LNCaP clone FGC (cell line): Measurements from ENCODE around the gene RXRA.

Experiments
- DNase-seq: peaks from one replicate; pipeline ENCODE4 v3.0.0-alpha.2; 2011; ENCODE audit warnings: low read depth
- H3K4me3 ChIP-seq: 2 replicates; pipeline ENCODE4 v1.5.1; 2011; ENCODE audit warnings: mild to moderate bottlenecking, low read depth, low read length, control low read depth
- TF ChIP-seq, protein P1 (sequence below): IDR thresholded peaks from 2 replicates; pipeline ENCODE4 v1.5.1; 2012; ENCODE audit warnings: mild to moderate bottlenecking; ENCODE audit not compliant: control insufficient read depth, insufficient read depth; ENCODE audit errors: extremely low read depth

The RXRA gene

DNA sequence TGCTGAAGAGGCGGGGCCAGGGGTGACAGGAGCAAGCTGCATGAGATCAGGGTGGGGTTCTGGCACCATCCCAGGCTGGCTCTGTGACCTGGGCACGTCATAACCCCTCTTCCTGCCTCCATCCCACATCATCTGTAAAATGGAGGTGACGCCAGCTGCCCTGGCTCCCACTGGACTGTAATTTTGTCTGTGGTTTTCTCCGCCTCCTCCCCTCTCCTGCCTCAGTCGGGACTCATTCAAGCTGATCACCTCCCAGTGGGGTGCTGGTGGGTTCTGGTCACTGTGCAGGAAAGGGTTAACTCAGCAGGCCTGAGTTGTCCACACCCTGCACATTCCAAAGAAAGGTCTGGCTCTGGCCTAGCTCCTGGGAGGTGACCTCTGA, 128.2 kb downstream of the RXRA start:
- no peak overlapping the region for H3K4me3 ChIP-seq
- DNase-seq: no peak
- TF ChIP-seq, protein P1, sequence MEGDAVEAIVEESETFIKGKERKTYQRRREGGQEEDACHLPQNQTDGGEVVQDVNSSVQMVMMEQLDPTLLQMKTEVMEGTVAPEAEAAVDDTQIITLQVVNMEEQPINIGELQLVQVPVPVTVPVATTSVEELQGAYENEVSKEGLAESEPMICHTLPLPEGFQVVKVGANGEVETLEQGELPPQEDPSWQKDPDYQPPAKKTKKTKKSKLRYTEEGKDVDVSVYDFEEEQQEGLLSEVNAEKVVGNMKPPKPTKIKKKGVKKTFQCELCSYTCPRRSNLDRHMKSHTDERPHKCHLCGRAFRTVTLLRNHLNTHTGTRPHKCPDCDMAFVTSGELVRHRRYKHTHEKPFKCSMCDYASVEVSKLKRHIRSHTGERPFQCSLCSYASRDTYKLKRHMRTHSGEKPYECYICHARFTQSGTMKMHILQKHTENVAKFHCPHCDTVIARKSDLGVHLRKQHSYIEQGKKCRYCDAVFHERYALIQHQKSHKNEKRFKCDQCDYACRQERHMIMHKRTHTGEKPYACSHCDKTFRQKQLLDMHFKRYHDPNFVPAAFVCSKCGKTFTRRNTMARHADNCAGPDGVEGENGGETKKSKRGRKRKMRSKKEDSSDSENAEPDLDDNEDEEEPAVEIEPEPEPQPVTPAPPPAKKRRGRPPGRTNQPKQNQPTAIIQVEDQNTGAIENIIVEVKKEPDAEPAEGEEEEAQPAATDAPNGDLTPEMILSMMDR: no peak

DNA sequence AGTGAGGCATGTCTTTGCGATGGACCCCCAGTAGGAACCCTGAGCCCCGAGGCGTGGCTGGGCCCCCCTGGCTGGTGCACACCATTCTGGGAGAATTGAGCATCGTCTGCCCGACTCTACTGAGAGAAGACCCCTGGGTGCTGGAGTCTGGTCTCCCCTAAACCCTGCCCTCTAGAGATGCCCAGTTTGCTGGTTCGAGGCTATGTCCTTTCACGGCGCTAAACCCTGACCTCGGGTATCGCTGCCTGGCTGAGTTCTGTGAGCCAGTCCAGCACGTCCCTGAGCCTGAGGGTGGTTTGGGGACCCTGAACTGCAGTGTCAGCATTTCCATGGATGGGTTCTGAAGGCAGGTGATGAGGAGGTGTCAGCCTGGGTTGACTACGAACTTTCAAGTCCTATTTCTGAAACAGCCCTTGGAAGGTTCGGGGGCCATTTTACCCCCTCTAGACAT, 128.8 kb downstream of the RXRA start:
- TF ChIP-seq, protein P1: no peak
- H3K4me3 ChIP-seq: no peak overlapping the region
- no peak for DNase-seq

DNA sequence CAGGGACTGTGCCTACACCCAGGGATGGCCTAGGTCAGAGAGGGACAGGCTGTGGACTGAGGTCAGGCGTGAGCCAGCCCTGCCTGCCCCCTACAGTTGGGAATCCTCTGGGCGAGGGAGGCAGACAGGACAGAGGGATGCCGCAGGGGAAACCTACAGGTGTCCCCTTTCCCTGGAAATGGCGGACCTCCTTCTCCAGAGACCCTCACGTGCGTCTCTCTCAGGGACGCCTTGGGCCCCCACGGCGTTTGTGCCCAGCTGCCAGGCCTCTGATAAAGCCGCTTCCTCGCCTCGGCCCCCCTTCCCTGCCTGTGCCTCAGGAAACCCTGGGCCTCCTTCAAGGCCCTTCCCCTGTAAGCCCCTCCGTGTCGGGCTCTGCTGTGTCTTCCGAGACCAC, 129.3 kb downstream of the RXRA start:
- DNase-seq: no peak
- TF ChIP-seq, protein P1: no peak
- H3K4me3 ChIP-seq: no peak overlapping the region

DNA sequence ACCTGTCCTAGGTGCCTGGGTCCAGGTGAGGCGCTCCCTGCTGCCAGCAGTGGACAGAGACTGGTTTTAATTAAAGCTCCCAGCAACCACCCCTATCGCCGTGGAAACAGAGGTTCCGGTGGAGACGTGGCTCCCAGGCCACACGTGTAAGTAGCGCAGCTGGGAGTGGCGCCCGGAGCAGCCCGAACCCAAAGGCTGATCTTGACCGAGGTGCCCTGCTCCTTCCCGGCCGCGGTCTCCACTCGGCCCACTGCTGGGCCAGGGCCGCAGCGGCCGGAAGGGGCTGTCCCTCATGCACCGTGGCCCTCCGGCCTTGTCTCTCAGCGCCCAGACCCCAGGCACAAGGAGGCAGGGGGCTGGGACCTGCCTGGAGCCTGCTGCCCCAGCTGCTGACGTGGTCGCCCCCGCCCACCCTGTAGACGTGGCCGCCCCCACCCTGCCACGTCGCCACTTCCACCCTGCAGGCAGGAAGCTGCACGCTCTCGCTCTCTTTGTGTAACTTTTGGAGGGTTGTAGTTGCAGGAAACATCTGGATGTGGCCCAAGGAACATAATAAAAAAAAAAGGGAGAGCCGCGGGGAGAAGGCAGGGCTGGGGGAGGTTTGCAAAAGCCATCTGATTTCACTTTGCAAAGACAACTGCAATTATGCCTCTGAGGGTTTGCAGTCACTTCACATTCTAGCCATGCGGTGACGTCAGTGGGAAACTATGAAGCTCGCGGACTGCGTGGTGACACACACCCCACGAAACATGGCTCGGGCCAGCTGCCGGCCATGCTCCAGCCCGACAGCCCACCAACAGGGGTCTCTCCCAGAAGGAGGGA, 129.9 kb downstream of the RXRA start:
- TF ChIP-seq, protein P1: no peak
- no peak overlapping the region for H3K4me3 ChIP-seq
- no peak for DNase-seq

DNA sequence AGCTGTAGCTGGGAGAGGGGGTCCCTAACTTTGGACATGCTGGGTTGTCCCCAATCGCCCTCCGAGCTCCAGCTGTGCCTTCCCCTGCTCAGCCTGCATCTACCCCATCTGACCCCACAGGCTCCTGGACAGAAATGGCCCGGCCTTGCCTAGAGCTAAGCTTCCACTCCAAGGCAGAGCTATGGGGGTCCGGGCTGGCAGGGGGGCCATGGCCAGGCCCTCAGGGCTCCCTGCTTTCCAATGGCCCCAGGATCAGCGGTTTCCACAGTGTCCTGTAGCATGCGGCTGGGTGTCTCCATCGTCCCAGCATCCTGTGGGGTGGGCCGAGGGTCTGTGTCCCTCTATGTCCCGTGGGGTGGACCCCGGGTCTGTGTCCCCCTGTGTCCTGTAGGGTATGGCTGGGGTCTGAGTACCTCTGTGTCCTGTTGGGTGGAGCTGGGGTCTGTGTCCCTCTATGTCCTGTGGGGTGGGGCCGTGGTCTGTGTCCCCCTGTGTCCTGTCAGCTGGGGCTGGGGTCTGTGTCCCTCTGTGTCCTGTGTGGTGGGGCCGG, 130.6 kb downstream of the RXRA start:
- DNase-seq: no peak
- H3K4me3 ChIP-seq: no peak overlapping the region
- TF ChIP-seq, protein P1: no peak

GRCh38 chr9:134457321-134458206, 131.3 kb downstream of the RXRA start:
- no peak overlapping the region for H3K4me3 ChIP-seq
- DNase-seq: no peak
- TF ChIP-seq, protein P1: no peak
